C4-2B (cell line): ENCODE measurements around the gene ANOS1.

Experiments used
- CTCF ChIP-seq: fragments of 450-650 bp; conservative IDR thresholded peaks from 2 replicates; pipeline ENCODE4 v1.5.1; 2017; ENCODE audit warnings: mild to moderate bottlenecking
- ZFX ChIP-seq: fragments of 450-650 bp; IDR thresholded peaks from 2 replicates; pipeline ENCODE4 v1.6.1; 2017

DNA sequence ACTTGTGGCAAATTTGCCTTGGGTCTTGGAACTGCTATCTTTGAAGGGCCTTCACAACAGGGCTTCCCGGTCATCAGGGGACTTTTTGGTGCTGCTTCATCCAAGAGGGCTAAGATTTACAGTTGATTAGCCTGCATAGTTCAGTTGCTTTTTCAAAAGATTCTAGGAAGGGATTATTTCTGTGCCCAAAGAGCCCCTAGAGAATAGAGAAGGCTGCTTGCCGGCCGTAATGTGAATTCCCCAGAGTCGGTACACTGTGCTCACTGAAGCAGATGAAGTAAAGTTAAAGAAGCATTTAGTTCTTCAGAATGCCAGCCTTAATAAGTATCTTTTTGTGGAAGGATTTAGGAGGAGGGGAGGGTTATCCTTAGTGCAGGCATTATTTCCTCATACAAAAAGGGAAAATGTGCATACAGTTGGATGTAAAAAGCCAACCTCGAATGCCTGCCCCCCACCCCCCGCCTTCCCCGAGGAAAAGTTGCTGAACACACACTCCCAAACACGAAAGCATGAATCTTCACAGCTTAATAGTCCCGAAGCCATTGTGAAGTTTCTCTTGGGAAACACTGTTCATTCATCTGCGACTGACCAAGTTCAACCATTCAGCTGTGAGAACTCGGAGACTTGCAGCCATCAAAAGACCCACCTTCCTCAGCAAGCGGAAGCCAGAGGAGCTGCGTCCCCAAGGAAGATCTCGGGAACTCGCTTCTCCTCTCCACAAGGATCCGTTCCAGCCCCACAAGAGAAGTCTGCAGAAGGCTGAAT, 47.6 kb downstream of the ANOS1 start:
- TF ChIP-seq CTCF (no peak), ZFX (no peak)
